ENCODE data around the gene CYP26A1. TPM values are rescaled to one million over a fixed set of nuclear protein-coding genes. Genes with fewer than 3 reads are reported as not detected.
"Not testable (repeated sequence)": the region's sequence is repeated elsewhere in the genome, so short reads cannot be mapped to it uniquely, and the experiment has no call there.

Gene CYP26A1
- total and polyA plus RNA-seq, 2 donors (not counting 1 experiment from before 2014, with no cell fraction given), result under 0.01 TPM; not detected in 1

DNA sequence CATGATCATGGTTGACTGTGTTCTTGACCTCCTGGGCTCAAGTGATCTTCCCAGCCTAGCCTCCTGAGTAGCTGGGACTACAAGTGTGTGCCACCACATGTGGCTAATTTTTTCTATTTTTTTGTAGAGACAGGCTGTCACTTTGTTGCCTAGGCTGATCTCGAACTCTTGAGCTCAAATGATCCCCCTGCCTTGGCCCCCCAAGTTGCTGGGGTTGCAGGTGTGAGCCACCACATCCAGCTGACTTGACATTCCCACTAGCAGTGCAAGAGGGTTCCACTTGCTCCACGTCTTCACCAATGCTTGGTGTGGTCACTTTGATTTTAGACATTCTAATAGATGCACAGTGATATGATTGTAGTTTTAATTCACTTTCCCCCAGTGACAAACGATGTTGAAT, 25.1 kb downstream of the CYP26A1 start:
- Histone ChIP-seq H2AFZ (ENCODE audit: low read length) (no peak overlapping the region), H3K9ac (ENCODE audit: insufficient read depth, low read length) (no peak overlapping the region), H3K9me3 (ENCODE audit: control insufficient read depth, insufficient read depth, low read depth, low read length) (no peaks in the 10 kb centered on the region), H4K20me1 (ENCODE audit: control insufficient read depth, extremely low read depth, insufficient read depth, low read length) (no peaks in the 10 kb centered on the region), H3K27ac (ENCODE audit: insufficient read depth, low read length) (no peak overlapping the region), H3K36me3 (ENCODE audit: control insufficient read depth, insufficient read depth, low read length) (no peaks in the 10 kb centered on the region), H3K79me2 (ENCODE audit: control insufficient read depth, insufficient read depth, low read length) (no peaks in the 10 kb centered on the region), H3K4me1 (ENCODE audit: control insufficient read depth, extremely low read depth, insufficient read depth, low read length) (no peaks in the 10 kb centered on the region), H3K4me3 (replicated peaks in 1 of 4; ENCODE audit: control extremely low read depth in 1 of 4, insufficient read depth in 1 of 4, low read depth in 3 of 4, low read length in 4 of 4) (no peak overlapping the region), H3K4me2 (ENCODE audit: extremely low read depth, insufficient read depth, low read length) (no peak overlapping the region), H3K27me3 (ENCODE audit: control insufficient read depth, insufficient read depth, low read length) (no peaks in the 10 kb centered on the region)
- no peak for TF ChIP-seq CTCF (conservative IDR thresholded peaks at IDR 0.05 in 1 of 2, IDR thresholded peaks at IDR 0.05 in 1 of 2; ENCODE audit: low read depth in 1 of 2, low read length in 2 of 2)
- no peak for TF ChIP-seq EZH2 (IDR thresholded peaks at IDR 0.05; ENCODE audit: low read length, missing control alignments)
- DNase-seq (ENCODE audit: low read depth in 2 of 2), result no peak

GRCh38 chr10:93099670-93100069, 26.0 kb downstream of the CYP26A1 start:
- no peak for DNase-seq (ENCODE audit: low read depth in 2 of 2)
- Histone ChIP-seq H2AFZ (ENCODE audit: low read length) (no peak overlapping the region), H3K27ac (ENCODE audit: insufficient read depth, low read length) (no peak overlapping the region), H3K27me3 (ENCODE audit: control insufficient read depth, insufficient read depth, low read length) (no peaks in the 10 kb centered on the region), H3K36me3 (ENCODE audit: control insufficient read depth, insufficient read depth, low read length) (no peaks in the 10 kb centered on the region), H4K20me1 (ENCODE audit: control insufficient read depth, extremely low read depth, insufficient read depth, low read length) (no peaks in the 10 kb centered on the region), H3K9ac (ENCODE audit: insufficient read depth, low read length) (no peak overlapping the region), H3K4me3 (replicated peaks in 1 of 4; ENCODE audit: control extremely low read depth in 1 of 4, insufficient read depth in 1 of 4, low read depth in 3 of 4, low read length in 4 of 4) (no peak overlapping the region), H3K4me1 (ENCODE audit: control insufficient read depth, extremely low read depth, insufficient read depth, low read length) (no peaks in the 10 kb centered on the region), H3K79me2 (ENCODE audit: control insufficient read depth, insufficient read depth, low read length) (no peaks in the 10 kb centered on the region), H3K9me3 (ENCODE audit: control insufficient read depth, insufficient read depth, low read depth, low read length) (no peaks in the 10 kb centered on the region), H3K4me2 (ENCODE audit: extremely low read depth, insufficient read depth, low read length) (no peak overlapping the region)
- no peak for TF ChIP-seq CTCF (conservative IDR thresholded peaks at IDR 0.05 in 1 of 2, IDR thresholded peaks at IDR 0.05 in 1 of 2; ENCODE audit: low read depth in 1 of 2, low read length in 2 of 2)
- no peak for TF ChIP-seq EZH2 (IDR thresholded peaks at IDR 0.05; ENCODE audit: low read length, missing control alignments)

- not testable (repeated sequence) for H3K27ac ChIP-seq (ENCODE audit: insufficient read depth, low read length); H3K36me3 ChIP-seq (ENCODE audit: control insufficient read depth, insufficient read depth, low read length); DNase-seq (ENCODE audit: low read depth in 2 of 2); H3K4me2 ChIP-seq (ENCODE audit: extremely low read depth, insufficient read depth, low read length); H3K27me3 ChIP-seq (ENCODE audit: control insufficient read depth, insufficient read depth, low read length); H3K79me2 ChIP-seq (ENCODE audit: control insufficient read depth, insufficient read depth, low read length); H4K20me1 ChIP-seq (ENCODE audit: control insufficient read depth, extremely low read depth, insufficient read depth, low read length); H3K4me1 ChIP-seq (ENCODE audit: control insufficient read depth, extremely low read depth, insufficient read depth, low read length); H2AFZ ChIP-seq (ENCODE audit: low read length); H3K4me3 ChIP-seq (replicated peaks in 1 of 4; ENCODE audit: control extremely low read depth in 1 of 4, insufficient read depth in 1 of 4, low read depth in 3 of 4, low read length in 4 of 4); H3K9ac ChIP-seq (ENCODE audit: insufficient read depth, low read length); H3K9me3 ChIP-seq (ENCODE audit: control insufficient read depth, insufficient read depth, low read depth, low read length)
These were observed 27.5 kb downstream of the CYP26A1 start for GRCh38 chr10:93101148-93101547.

Data from fibroblast of lung (primary cell).